Stimulated activated CD4-positive, alpha-beta T cell treated with anti-CD3 and anti-CD28 coated beads, TNF-alpha, amount 100 ng/mL, for 1 hour (primary cell): ENCODE data around the gene PRAMEF20.
"Not testable (repeated sequence)": the region's sequence is repeated elsewhere in the genome, so short reads cannot be mapped to it uniquely, and the experiment has no call there.

ENCODE experiments used
- DNase-seq, 3 donors: peaks; one replicate each; pipeline ENCODE4 v3.0.0-alpha.2; 2020; ENCODE audit warnings: low read depth in 3 of 3, low spot score in 1 of 3

Gene PRAMEF20

GRCh38 chr1:13410150-13410549, at the start of gene PRAMEF20:
Gene PRAMEF20 (plus strand): TSS chr1:13410450. CDS start chr1:13416355, 5,905 bp downstream.
- not testable (repeated sequence) for DNase-seq

- not testable (repeated sequence) for DNase-seq
Observed at GRCh38 chr1:13362364-13362763, 47.9 kb upstream of the PRAMEF20 start.

GRCh38 chr1:13364928-13365327, 45.3 kb upstream of the PRAMEF20 start:
- not testable (repeated sequence) for DNase-seq

- DNase-seq, result not testable (repeated sequence)
Observed at GRCh38 chr1:13366536-13366935, 43.7 kb upstream of the PRAMEF20 start.

- not testable (repeated sequence) for DNase-seq
Observed at GRCh38 chr1:13368544-13368943, 41.7 kb upstream of the PRAMEF20 start.

- DNase-seq, result not testable (repeated sequence)
Observed at GRCh38 chr1:13378983-13379382, 31.3 kb upstream of the PRAMEF20 start.

GRCh38 chr1:13380380-13380779, 29.9 kb upstream of the PRAMEF20 start:
- DNase-seq, result not testable (repeated sequence)

- DNase-seq, result not testable (repeated sequence)
Observed at GRCh38 chr1:13389332-13389731, 20.9 kb upstream of the PRAMEF20 start, which contains the start of gene PRAMEF17. Gene PRAMEF17 (plus strand): TSS chr1:13389632. CDS start chr1:13389658, 26 bp downstream.

- DNase-seq, result not testable (repeated sequence)
Observed at GRCh38 chr1:13393004-13393403, 17.2 kb upstream of the PRAMEF20 start.

GRCh38 chr1:13394761-13395160, 15.5 kb upstream of the PRAMEF20 start:
- DNase-seq, result not testable (repeated sequence)

- not testable (repeated sequence) for DNase-seq
Observed at GRCh38 chr1:13395311-13395710, 14.9 kb upstream of the PRAMEF20 start.

GRCh38 chr1:13407811-13408210, 2.4 kb upstream of the PRAMEF20 start:
- no peak for DNase-seq

- DNase-seq, result no peak
Observed at GRCh38 chr1:13430495-13430894, 20.2 kb downstream of the PRAMEF20 start.

GRCh38 chr1:13432251-13432650, 22.0 kb downstream of the PRAMEF20 start:
- no peak for DNase-seq

GRCh38 chr1:13433694-13434358, 23.6 kb downstream of the PRAMEF20 start:
- DNase-seq, result not testable (repeated sequence)

- no peak for DNase-seq
Observed at GRCh38 chr1:13435458-13435857, 25.2 kb downstream of the PRAMEF20 start.

GRCh38 chr1:13439104-13439783, 29.0 kb downstream of the PRAMEF20 start:
- not testable (repeated sequence) for DNase-seq

- no peak for DNase-seq
Observed at GRCh38 chr1:13443335-13443979, 33.2 kb downstream of the PRAMEF20 start.

GRCh38 chr1:13450204-13450603, 40.0 kb downstream of the PRAMEF20 start:
- no peak for DNase-seq

- DNase-seq, result no peak
Observed at GRCh38 chr1:13451399-13451965, 41.2 kb downstream of the PRAMEF20 start.

- DNase-seq, result no peak
Observed at GRCh38 chr1:13456904-13457532, 46.8 kb downstream of the PRAMEF20 start.
